Effector CD4-positive, alpha-beta T cell (primary cell): Measurements from ENCODE around the gene C14orf93.
A peak's percentile ranks its signal among the peaks of the same experiment; 100 is the strongest.
"Not testable (repeated sequence)": the region's sequence is repeated elsewhere in the genome, so short reads cannot be mapped to it uniquely, and the experiment has no call there.

Source experiments
- DNase-seq: peaks from one replicate; pipeline ENCODE4 v3.0.0-alpha.2; 2020

Gene C14orf93

GRCh38 chr14:23020143-23021128 lies 10.5 kb upstream of the C14orf93 start:
- DNase-seq, result no peak

GRCh38 chr14:23018107-23018506 lies 8.2 kb upstream of the C14orf93 start:
- no peak for DNase-seq

- no peak for DNase-seq
Measured at GRCh38 chr14:23017091-23017490, 7.1 kb upstream of the C14orf93 start.

GRCh38 chr14:23015618-23016017 lies 5.7 kb upstream of the C14orf93 start:
- DNase-seq, result no peak

GRCh38 chr14:23013749-23014054 lies 3.8 kb upstream of the C14orf93 start:
- not testable (repeated sequence) for DNase-seq

GRCh38 chr14:23013054-23013748 lies 3.3 kb upstream of the C14orf93 start:
- DNase-seq, result no peak

GRCh38 chr14:23009483-23009938 lies 432 bp downstream of the C14orf93 start:
- DNase-seq, result no peak

- no peak for DNase-seq
Measured at GRCh38 chr14:23008831-23009230, 1.1 kb downstream of the C14orf93 start.

- peak; percentile 96 for DNase-seq
Measured at GRCh38 chr14:23006544-23007419, 3.2 kb downstream of the C14orf93 start.

- DNase-seq, result no peak
Measured at GRCh38 chr14:23006188-23006534, 3.8 kb downstream of the C14orf93 start.

- DNase-seq, result no peak
Measured at GRCh38 chr14:23005451-23006187, 4.3 kb downstream of the C14orf93 start.

- DNase-seq, result not testable (repeated sequence)
Measured at GRCh38 chr14:23004274-23004673, 5.7 kb downstream of the C14orf93 start.

GRCh38 chr14:23002592-23002991 lies 7.4 kb downstream of the C14orf93 start:
- no peak for DNase-seq

- no peak for DNase-seq
Measured at GRCh38 chr14:23000860-23001259, 9.1 kb downstream of the C14orf93 start.

GRCh38 chr14:22998329-22999012 lies 11.5 kb downstream of the C14orf93 start:
- no peak for DNase-seq

GRCh38 chr14:22997676-22998323 lies 12.1 kb downstream of the C14orf93 start:
- DNase-seq, result no peak

GRCh38 chr14:22996768-22997654 lies 12.9 kb downstream of the C14orf93 start:
- DNase-seq, result no peak

- DNase-seq, result no peak
Measured at GRCh38 chr14:22995889-22996625, 13.9 kb downstream of the C14orf93 start.

- no peak for DNase-seq
Measured at GRCh38 chr14:22994762-22995275, 15.1 kb downstream of the C14orf93 start.
